Central memory CD4-positive, alpha-beta T cell (primary cell): ENCODE results near the gene NBEAL2.

Experiments used
- DNase-seq: peaks from one replicate; pipeline ENCODE4 v3.0.0; 2022

The NBEAL2 gene

GRCh38 chr3:46965151-46965550 is 14.3 kb upstream of the NBEAL2 start:
- no peak for DNase-seq

- DNase-seq = no peak
These were observed 12.7 kb upstream of the NBEAL2 start for GRCh38 chr3:46966811-46967210.

GRCh38 chr3:46968783-46969428 is 10.6 kb upstream of the NBEAL2 start:
- DNase-seq = no peak

- DNase-seq = no peak
These were observed 8.9 kb upstream of the NBEAL2 start for GRCh38 chr3:46970391-46971091.

- DNase-seq = no peak
These were observed 8.3 kb upstream of the NBEAL2 start for GRCh38 chr3:46971151-46971550.

DNA sequence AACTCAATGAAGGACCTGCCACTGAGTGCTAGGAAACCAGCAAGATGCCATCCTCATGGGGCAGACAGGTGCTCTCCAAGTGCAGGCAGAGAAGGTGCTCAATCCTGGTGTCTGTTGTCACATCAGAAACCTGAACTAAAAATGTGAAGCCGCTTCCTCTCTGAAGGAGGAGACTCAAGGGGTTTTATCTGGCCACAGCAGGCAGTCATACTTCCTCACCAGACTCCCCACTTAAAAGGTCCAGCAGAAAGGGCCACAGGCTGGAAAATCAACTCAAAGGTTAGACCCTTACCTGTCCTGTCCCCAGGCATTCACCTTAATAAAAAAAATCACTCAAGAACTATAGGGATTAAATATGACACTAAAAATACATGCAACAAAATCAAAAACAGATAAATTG is 7.7 kb upstream of the NBEAL2 start:
- DNase-seq = no peak

- peak; percentile 19 for DNase-seq
These were observed 7.1 kb upstream of the NBEAL2 start for GRCh38 chr3:46972396-46972795.

GRCh38 chr3:46974421-46975171 is 4.9 kb upstream of the NBEAL2 start:
- DNase-seq = no peak

DNA sequence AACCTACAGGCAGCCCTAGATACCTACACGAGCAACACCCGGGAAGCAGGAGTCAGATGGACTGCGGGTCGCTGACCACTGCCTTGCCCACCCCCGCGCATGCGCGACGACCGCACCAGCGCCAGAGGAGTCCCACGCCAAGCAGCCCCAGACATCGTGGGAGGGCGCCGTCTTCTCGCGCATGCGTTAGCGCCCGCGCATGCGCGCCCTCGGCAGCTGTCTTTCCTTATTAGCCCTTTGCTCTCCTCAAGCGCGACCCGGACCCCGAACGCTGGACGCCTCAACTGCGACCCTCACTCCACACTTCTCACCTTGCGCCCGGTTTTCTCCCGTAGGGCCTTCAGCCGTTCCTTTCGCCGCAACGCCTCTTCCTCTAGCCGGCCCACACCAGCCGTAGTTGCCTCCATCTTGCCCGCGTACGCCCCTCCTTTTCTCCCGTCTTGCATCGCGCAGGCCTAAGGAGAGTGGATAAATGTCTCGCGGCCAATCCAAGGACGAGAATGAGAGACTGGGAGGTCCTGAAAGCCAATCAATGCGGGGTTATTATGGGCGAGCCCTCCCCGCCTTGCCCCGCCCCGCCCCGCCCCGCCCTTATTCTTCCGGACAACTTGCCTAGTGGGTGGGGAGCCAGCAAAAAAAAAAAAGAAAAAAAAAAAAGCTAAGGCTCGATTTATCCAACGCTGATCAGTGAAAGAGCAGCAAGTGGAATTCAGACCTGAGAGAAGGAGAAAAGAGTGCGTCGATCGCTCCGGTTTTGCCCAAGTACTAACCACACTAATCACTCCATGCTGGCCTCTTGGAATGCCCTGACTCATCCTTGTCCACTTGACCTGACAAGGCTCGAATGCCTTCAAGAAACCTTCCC is 2.9 kb upstream of the NBEAL2 start, which contains the start of gene CCDC12:
TSS of gene CCDC12 (minus strand) at position 420 of the 865 bp plus-strand sequence. CDS start at position 407, 13 bp downstream.
- DNase-seq = peak; percentile 97

- no peak for DNase-seq
These were observed 1.7 kb upstream of the NBEAL2 start for GRCh38 chr3:46977811-46978195.

DNA sequence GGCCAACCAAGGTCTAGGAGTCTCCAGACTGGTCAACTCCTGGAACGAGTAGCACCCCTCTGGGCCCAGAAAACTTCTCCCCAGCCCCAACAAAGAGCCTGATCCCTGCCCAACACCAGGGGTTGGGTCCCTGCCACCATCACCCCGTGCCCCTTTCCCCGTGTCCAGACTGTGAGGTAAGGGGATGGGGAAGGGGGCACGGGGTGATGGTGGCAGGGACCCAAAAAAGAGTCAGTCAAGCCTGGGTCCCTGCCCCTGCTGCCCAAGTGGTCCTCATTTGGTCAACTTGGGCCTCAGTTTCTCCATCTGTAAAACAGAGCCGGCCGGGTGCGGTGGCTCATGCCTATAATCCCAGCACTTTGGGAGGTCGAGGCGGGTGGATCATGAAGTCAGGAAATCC is 1.1 kb upstream of the NBEAL2 start:
- no peak for DNase-seq

DNA sequence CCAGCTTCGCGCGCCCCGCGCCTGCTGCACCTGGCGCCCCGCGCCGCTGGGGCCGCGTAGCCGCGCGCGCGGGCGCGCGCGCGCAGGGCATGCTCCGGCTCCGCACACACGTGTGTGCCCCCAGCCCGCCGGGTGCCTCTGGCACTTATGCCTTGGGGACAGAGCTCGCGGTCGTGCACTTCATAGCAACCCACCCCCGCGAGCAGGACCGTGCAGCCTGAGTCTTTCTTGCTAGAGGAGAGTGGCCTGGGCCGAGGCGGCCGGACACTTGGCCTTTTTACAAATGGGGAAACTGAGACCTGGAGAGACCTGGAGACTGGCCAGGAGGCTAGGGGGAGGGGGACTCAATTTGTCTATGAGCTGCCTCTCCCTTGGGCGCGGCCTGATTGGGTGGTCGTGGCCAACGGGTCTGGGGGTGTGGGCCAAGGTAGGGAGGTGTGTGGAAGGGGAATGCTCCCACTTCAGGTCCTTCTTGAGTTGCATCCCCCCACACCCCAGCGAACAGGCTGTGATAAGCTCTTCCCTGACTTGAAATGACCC is 562 bp downstream of the NBEAL2 start:
- DNase-seq = no peak

GRCh38 chr3:46981932-46982471 is 2.5 kb downstream of the NBEAL2 start:
- DNase-seq = no peak

GRCh38 chr3:46982546-46982945 is 3.1 kb downstream of the NBEAL2 start:
- DNase-seq = no peak

DNA sequence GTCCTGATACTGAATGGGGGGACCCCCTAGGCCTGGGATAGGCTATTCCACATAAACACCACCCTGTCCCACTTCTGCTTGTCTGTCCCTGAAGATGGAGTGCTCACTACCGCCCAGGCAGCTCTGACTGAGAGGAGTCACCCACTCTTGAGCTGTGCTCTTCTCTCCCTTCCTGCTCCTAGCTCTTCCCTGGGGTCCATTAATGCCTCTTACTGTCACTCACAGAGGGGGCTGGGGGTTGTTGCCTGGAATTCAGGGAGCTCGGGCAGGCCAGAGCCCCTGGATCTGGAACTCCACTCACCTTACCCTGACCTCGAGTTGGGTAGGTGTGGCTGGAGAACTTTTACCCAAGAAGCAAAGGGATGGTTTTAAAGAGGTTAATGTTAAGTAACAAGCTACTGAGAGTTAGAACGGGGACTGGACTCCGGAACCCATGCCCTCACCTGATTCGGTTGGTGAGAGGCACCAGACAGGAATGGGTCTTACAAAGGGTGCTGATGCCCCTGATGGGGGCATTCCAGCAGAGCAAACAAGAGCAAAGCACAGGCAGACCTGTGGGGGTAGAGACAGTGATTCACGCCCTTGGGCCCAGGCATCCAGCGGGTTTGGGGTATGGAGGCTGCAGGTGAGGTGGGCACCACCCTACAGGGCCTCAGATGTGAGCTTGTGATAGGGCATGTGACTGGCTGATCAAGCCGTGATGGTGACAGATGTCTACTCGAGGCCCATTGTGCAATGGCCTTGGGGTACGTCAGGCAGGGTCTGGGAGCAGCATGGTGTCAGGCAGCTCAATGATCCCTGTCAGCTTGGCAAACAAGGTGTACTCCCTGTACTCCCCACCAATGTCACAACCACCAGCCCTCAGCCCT is 5.4 kb downstream of the NBEAL2 start:
- no peak for DNase-seq

- DNase-seq = no peak
These were observed 6.1 kb downstream of the NBEAL2 start for GRCh38 chr3:46985588-46985987.

GRCh38 chr3:46986055-46986730 is 6.7 kb downstream of the NBEAL2 start:
- no peak for DNase-seq

DNA sequence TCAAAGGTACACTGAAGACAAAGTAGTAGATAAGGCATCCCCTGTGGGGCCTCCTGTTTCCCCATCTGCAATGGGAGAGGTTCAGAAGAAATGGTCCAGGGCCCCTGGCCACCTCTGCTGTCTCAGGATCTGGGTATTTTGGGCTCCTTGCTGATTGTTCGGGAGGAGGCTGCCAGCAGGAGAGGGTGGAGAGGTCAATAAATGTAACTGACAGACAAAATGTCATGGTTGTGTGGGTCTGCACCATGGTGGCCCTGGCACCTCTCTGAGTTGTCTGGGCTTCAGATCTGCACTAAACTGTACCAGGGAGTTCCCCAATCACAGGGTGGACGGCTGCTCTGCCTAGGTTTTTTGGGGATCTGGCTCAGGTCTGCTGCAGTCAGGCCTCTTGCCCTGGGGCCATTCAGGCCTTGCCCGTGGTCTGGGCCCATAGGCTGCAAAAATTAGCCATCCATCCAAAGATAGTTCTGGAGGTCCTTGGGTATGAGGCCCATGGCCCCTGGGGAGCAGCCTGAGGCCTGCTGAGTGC is 7.4 kb downstream of the NBEAL2 start:
- no peak for DNase-seq

DNA sequence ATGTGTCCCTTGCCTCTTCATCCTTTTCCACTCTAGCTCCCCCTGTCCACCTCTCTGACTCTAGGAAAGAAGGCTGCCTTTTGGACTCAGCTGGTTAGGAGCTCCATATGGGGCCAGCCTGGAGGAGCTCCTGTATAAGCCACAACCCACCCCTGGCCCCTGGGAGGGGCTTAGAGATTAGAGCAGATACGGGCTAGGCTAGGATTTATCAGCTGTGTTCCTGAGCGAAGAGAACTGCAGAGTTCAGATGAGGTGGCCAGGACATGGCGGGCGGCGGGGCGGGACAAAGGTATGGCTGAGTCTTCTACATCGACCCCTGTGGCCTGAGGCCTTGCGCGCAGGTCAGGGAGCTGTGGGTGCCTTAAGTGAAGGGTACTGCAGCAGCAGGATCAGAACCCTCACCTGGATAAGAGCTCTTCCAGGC is 7.9 kb downstream of the NBEAL2 start:
- DNase-seq = no peak

DNA sequence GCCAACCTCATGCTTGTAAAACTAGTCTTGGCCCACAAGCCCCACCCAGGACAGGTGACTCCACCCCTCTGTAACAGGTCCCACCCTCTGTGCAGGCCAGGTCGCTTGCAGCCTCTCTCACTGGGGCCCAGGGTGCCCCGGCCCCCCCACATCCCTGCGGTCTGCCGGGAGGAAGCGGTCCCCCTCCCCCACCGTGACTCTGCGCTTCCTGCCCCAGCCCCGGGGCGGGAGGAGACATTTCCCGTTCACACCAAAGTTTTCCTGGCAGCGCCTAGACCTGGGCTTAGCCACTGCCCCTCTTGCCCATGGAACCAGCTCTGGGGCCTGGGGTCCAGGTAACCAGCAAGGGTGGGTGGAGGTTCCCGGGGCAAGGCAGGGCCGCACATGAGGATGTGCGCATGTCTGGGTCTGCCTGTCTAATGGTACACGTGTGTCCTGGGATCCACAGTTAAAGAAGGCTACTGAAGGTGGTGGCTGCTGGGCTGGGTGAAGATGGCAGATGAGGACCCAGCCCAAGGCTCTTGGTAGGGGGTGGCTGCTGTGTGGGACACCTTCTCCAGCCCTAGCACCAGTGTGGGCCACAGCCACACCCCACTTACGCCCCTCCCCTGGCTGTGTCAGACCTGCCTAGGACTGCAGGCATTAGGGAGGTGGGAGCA is 8.4 kb downstream of the NBEAL2 start:
- peak; percentile 91 for DNase-seq
